HCT116 (cell line): ENCODE results near the gene CPLANE2. TPM values are rescaled to one million over a fixed set of nuclear protein-coding genes. Genes with fewer than 3 reads are reported as not detected.

Experiments
- ATAC-seq: fragments of 200-7000 bp; cut with Tn5 transposase; 2 replicates; pipeline ENCODE4 v1.9.1; 2020; ENCODE audit warnings: mild to moderate bottlenecking, moderate library complexity
- BruUV-seq: library from RNA; stranded (reverse); fragments of 400-500 nt; replicated peaks from 2 replicates; lab custom pipeline; 2021; lab: Mats Ljungman, UMichigan
- CTCF ChIA-PET: fragments of 300-600 bp; sonication (Branson Sonifier 250); formaldehyde crosslinking; loops from one replicate; lab custom pipeline; 2021; ENCODE audit warnings: antibody characterized with exemption; lab: Charles Lee
- POLR2A ChIA-PET: fragments of 300-600, 350-600 bp; sonication (Branson Sonifier 250); formaldehyde crosslinking; loops from one replicate; lab custom pipeline; 2021; ENCODE audit warnings: antibody characterized with exemption; lab: Charles Lee
- RAD21 ChIA-PET, 2 experiments: fragments of 300-600 bp; sonication (Branson Sonifier 250); formaldehyde crosslinking; loops; one replicate each; lab custom pipeline; 2023; ENCODE audit warnings: low total read pairs in 2 of 2; ENCODE audit not compliant: uncharacterized antibody in 2 of 2, unreplicated experiment in 2 of 2, low non-redundant PET in 1 of 2; lab: Charles Lee
- DNase-seq: peaks from one replicate; pipeline ENCODE4 v3.0.0-alpha.2; 2010; ENCODE audit warnings: low read depth, low spot score
- H2AFZ ChIP-seq: fragments of 200-600 bp; shearing (Covaris generic), sonication (generic); 2 replicates; pipeline ENCODE4 v1.6.1; 2017; ENCODE audit warnings: low read depth, mixed run types, mixed read lengths, antibody characterized with exemption, low read length; ENCODE audit not compliant: poor library complexity, severe bottlenecking
- H3K27ac ChIP-seq: 2 replicates; pipeline ENCODE4 v1.5.1; 2012; ENCODE audit warnings: low read depth, low read length
- H3K27me3 ChIP-seq: fragments of 200-600 bp; sonication (generic); 2 replicates; pipeline ENCODE4 v1.6.1; 2016; ENCODE audit warnings: mixed run types, low read length, mixed read lengths; ENCODE audit not compliant: insufficient read depth
- H3K36me3 ChIP-seq, 2 experiments: fragments of 200-500 bp in 1 of 2; fragments of 200-600 bp in 1 of 2; sonication (Bioruptor generic) in 1 of 2; sonication (generic) in 1 of 2; 2 replicates each; pipeline versions ENCODE4 v1.5.1 to v1.6.1; 2014 to 2016; ENCODE audit warnings: low read length in 2 of 2, inconsistent platforms in 1 of 2, mixed read lengths in 1 of 2, mixed run types in 1 of 2; ENCODE audit not compliant: insufficient read depth in 2 of 2, control insufficient read depth in 1 of 2
- H3K4me1 ChIP-seq, 2 experiments: fragments of 200-600 bp in 1 of 2; sonication (generic) in 1 of 2; 2 replicates each; pipeline versions ENCODE4 v1.5.1 to v1.6.1; 2012 to 2017; ENCODE audit warnings: low read length in 2 of 2, inconsistent platforms in 1 of 2, mild to moderate bottlenecking in 1 of 2, mixed read lengths in 1 of 2, mixed run types in 1 of 2, moderate library complexity in 1 of 2; ENCODE audit not compliant: insufficient read depth in 2 of 2, control insufficient read depth in 1 of 2
- H3K4me2 ChIP-seq: fragments of 200-600 bp; sonication (generic); 2 replicates; pipeline ENCODE4 v1.6.1; 2017; ENCODE audit warnings: mixed run types, low read length, mixed read lengths
- H3K4me3 ChIP-seq, 2 experiments: fragments of 200-600 bp in 1 of 2; sonication (generic) in 1 of 2; replicated peaks in 1 of 2; 2 replicates each; pipeline ENCODE4 v1.5.1; 2011 to 2016; ENCODE audit warnings: low read length in 2 of 2, control low read depth in 1 of 2, low read depth in 1 of 2, mild to moderate bottlenecking in 1 of 2, mixed read lengths in 1 of 2, mixed run types in 1 of 2
- H3K79me2 ChIP-seq: fragments of 200-600 bp; sonication (generic); 2 replicates; pipeline ENCODE4 v1.6.1; 2017; ENCODE audit warnings: mild to moderate bottlenecking, mixed run types, low read length, moderate library complexity, mixed read lengths; ENCODE audit not compliant: insufficient read depth
- H3K9ac ChIP-seq: fragments of 200-600 bp; sonication (generic); 2 replicates; pipeline ENCODE4 v1.6.1; 2016; ENCODE audit warnings: low read length, mixed read lengths
- H3K9me2 ChIP-seq: fragments of 200-600 bp; sonication (generic), shearing (Covaris generic); 2 replicates; pipeline ENCODE4 v1.6.1; 2017; ENCODE audit warnings: mixed run types, mild to moderate bottlenecking, moderate library complexity; ENCODE audit not compliant: insufficient read depth
- H3K9me3 ChIP-seq, 2 experiments: fragments of 200-500 bp in 1 of 2; fragments of 200-600 bp in 1 of 2; sonication (Bioruptor generic) in 1 of 2; sonication (generic) in 1 of 2; 2 replicates each; pipeline ENCODE4 v1.6.1; 2014 to 2017; ENCODE audit warnings: low read length in 2 of 2, mixed read lengths in 2 of 2, inconsistent platforms in 1 of 2, low read depth in 1 of 2, mild to moderate bottlenecking in 1 of 2, mixed run types in 1 of 2, moderate library complexity in 1 of 2; ENCODE audit not compliant: control insufficient read depth in 1 of 2, insufficient read depth in 1 of 2
- H4K20me1 ChIP-seq: fragments of 200-600 bp; sonication (generic), shearing (Covaris generic); 2 replicates; pipeline ENCODE4 v1.6.1; 2017; ENCODE audit warnings: mixed run types, mild to moderate bottlenecking, moderate library complexity; ENCODE audit not compliant: insufficient read depth
- POLR2AphosphoS5 ChIP-seq: IDR thresholded peaks from 2 replicates; pipeline ENCODE4 v1.6.1; 2011; ENCODE audit warnings: mild to moderate bottlenecking, low read depth, low read length, moderate library complexity
- REST ChIP-seq: IDR thresholded peaks from 2 replicates; pipeline ENCODE4 v1.6.1; 2012; ENCODE audit warnings: low read depth
- SIN3A ChIP-seq: IDR thresholded peaks from 2 replicates; pipeline ENCODE4 v1.6.1; 2012; ENCODE audit warnings: low read depth
- SRF ChIP-seq: IDR thresholded peaks from 2 replicates; pipeline ENCODE4 v1.6.1; 2012; ENCODE audit warnings: low read depth
- ZNF274 ChIP-seq: fragments of 200-500 bp; sonication (Bioruptor generic); IDR thresholded peaks from 2 replicates; pipeline ENCODE4 v1.6.1; 2014; ENCODE audit warnings: mild to moderate bottlenecking, low read depth, low read length, inconsistent platforms
- intact Hi-C: fragments of 100-400 bp; cut with micrococcal nuclease; formaldehyde crosslinking; loops from 2 replicates; pipeline ENCODE4 v1.10.0; 2022
- total RNA-seq: library from RNA; stranded (reverse); gene quantifications from one replicate; pipeline ENCODE4 v1.2.1, GENCODE V29; 2021; ENCODE audit not compliant: unreplicated experiment

Gene CPLANE2
- total RNA-seq, 1 experiment from 2014 or later = 8.1 TPM

- intact Hi-C loops = loop anchor here (2.0 to 10.0 kb wide), 2 partner anchors 39 to 179 kb away; partner anchors contain the start of gene SRARP
- H3K79me2 ChIP-seq = no peaks in the 10 kb centered on the region
- H3K9me3 ChIP-seq = no peaks in the 10 kb centered on the region
- no peak for TF ChIP-seq SRF
- POLR2A ChIA-PET = interaction anchor here (2.8 to 5.0 kb wide), 4 partner anchors 27 to 107 kb away, joined by 10 to 31 read pairs (median 12); partner anchors contain the start of gene EPHA2
- H4K20me1 ChIP-seq = no peaks in the 10 kb centered on the region
- peak overlapping the region; percentile 75 for H3K9ac ChIP-seq
- H3K27me3 ChIP-seq = no peaks in the 10 kb centered on the region
- CTCF ChIA-PET = interaction anchor here (10.3 kb wide), 1 partner anchor 104 kb away, joined by 222 read pairs; no protein-coding TSS in a partner anchor
- peak overlapping the region; percentile 47 for H3K27ac ChIP-seq
- peaks cover 75 to 89% of the 10 kb centered on the region in 2 experiments for H3K4me1 ChIP-seq
- ATAC-seq (no peak), DNase-seq (no peak)
- peak overlapping the region; percentile 82 for H3K4me2 ChIP-seq
- no peaks in the 10 kb centered on the region for H3K9me2 ChIP-seq
- no peaks in the 10 kb centered on the region for H3K36me3 ChIP-seq
- H3K4me3 ChIP-seq = no peak overlapping the region
- BruUV-seq = no TSS peak
- H2AFZ ChIP-seq = no peak overlapping the region
- RAD21 ChIA-PET = interaction anchor here (0.6 to 1.4 kb wide), 2 partner anchors 27 to 106 kb away, joined by 3 read pairs; no protein-coding TSS in a partner anchor
These were observed 53.0 kb downstream of the CPLANE2 start for GRCh38 chr1:16183765-16184556.

- H3K36me3 ChIP-seq = no peaks in the 10 kb centered on the region
- DNase-seq (no peak), ATAC-seq (no peak)
- ChIA-PET POLR2A (interaction anchor here (0.7 to 2.8 kb wide), 2 partner anchors 15 to 27 kb away, joined by 3 to 10 read pairs; partner anchors contain the start of gene EPHA2), CTCF (interaction anchor here (10.3 kb wide), 1 partner anchor 103 kb away, joined by 222 read pairs; no protein-coding TSS in a partner anchor), RAD21 (interaction anchor here in 1 of 2 experiments (0.6 kb wide), 1 partner anchor 105 kb away, joined by 3 read pairs; no protein-coding TSS in a partner anchor)
- H3K9me2 ChIP-seq = no peaks in the 10 kb centered on the region
- no peaks in the 10 kb centered on the region for H4K20me1 ChIP-seq
- H3K4me2 ChIP-seq = peak overlapping the region; percentile 82
- H2AFZ ChIP-seq = no peak overlapping the region
- H3K27ac ChIP-seq = no peak overlapping the region; the same call in 1 of the 2 replicates
- H3K4me3 ChIP-seq = no peak overlapping the region
- H3K27me3 ChIP-seq = no peaks in the 10 kb centered on the region
- intact Hi-C loops = loop anchor here (2.0 to 10.0 kb wide), 2 partner anchors 38 to 178 kb away; partner anchors contain the start of gene SRARP
- H3K9me3 ChIP-seq = no peaks in the 10 kb centered on the region
- TF ChIP-seq ZNF274 (no peak), SIN3A (no peak), POLR2AphosphoS5 (no peak), REST (no peak)
- peaks cover 73 to 89% of the 10 kb centered on the region in 2 experiments for H3K4me1 ChIP-seq
- no TSS peak for BruUV-seq
- H3K79me2 ChIP-seq = no peaks in the 10 kb centered on the region
- H3K9ac ChIP-seq = peak overlapping the region; percentile 75; the same call in 1 of the 2 replicates
These were observed 53.8 kb downstream of the CPLANE2 start for GRCh38 chr1:16183179-16183578.
